Measurements from ENCODE around the gene NOS3.

Gene NOS3

GRCh38 chr7:150977382-150978125 is 13.3 kb upstream of the NOS3 start:
- DNase-seq = no peak

GRCh38 chr7:150978126-150978789 is 12.6 kb upstream of the NOS3 start, which contains the start of gene KCNH2:
Gene KCNH2 (minus strand): TSS chr7:150978321. CDS start chr7:150977913, 408 bp downstream.
- DNase-seq = peak in 48 of 58 donors; percentile 19 to 81 (median 58)

- peak in 5 of 58 donors; percentile 30 to 59 (median 40) for DNase-seq
These were observed 11.0 kb upstream of the NOS3 start for GRCh38 chr7:150979713-150980390.

- DNase-seq = peak in 1 of 58 donors; percentile 33
These were observed 10.2 kb upstream of the NOS3 start for GRCh38 chr7:150980663-150981062.

- no peak for DNase-seq
These were observed 9.2 kb upstream of the NOS3 start for GRCh38 chr7:150981644-150982043.

- DNase-seq = peak in 54 of 58 donors; percentile 17 to 92 (median 75)
These were observed 8.5 kb upstream of the NOS3 start for GRCh38 chr7:150982351-150982750.

GRCh38 chr7:150983893-150984368 is 6.9 kb upstream of the NOS3 start:
- DNase-seq = no peak

- peak in 41 of 58 donors; percentile 16 to 75 (median 43) for DNase-seq
These were observed 4.7 kb upstream of the NOS3 start for GRCh38 chr7:150986099-150986512.

GRCh38 chr7:150986556-150986955 is 4.3 kb upstream of the NOS3 start:
- no peak for DNase-seq

- DNase-seq = peak in 47 of 58 donors; percentile 26 to 78 (median 53)
These were observed 2.3 kb upstream of the NOS3 start for GRCh38 chr7:150988230-150989226.

- DNase-seq = no peak
These were observed 1.4 kb upstream of the NOS3 start for GRCh38 chr7:150989456-150989855.

GRCh38 chr7:150992051-150992640 is 1.3 kb downstream of the NOS3 start:
- no peak for DNase-seq

- peak in 9 of 58 donors; percentile 9 to 46 (median 23) for DNase-seq
These were observed 2.1 kb downstream of the NOS3 start for GRCh38 chr7:150992833-150993302.

GRCh38 chr7:150993511-150993910 is 2.7 kb downstream of the NOS3 start:
- no peak for DNase-seq

GRCh38 chr7:150994141-150994837 is 3.5 kb downstream of the NOS3 start:
- DNase-seq = no peak

- DNase-seq = no peak
These were observed 4.2 kb downstream of the NOS3 start for GRCh38 chr7:150994838-150995510.

GRCh38 chr7:150996376-150997074 is 5.7 kb downstream of the NOS3 start:
- DNase-seq = no peak

- no peak for DNase-seq
These were observed 6.3 kb downstream of the NOS3 start for GRCh38 chr7:150997075-150997511.
